KMS-11 (cell line): Measurements from ENCODE around the gene MRPL23.

Experiments
- H2AFZ ChIP-seq: fragments of 200-600 bp; sonication (generic); 2 replicates; pipeline ENCODE4 v1.6.1; 2016; ENCODE audit warnings: antibody characterized with exemption, mixed run types, low read depth
- H3K27ac ChIP-seq: fragments of 200-600 bp; sonication (generic); 2 replicates; pipeline ENCODE4 v1.6.1; 2016; ENCODE audit warnings: mild to moderate bottlenecking, mixed run types
- H3K27me3 ChIP-seq: fragments of 200-600 bp; sonication (generic); 2 replicates; pipeline ENCODE4 v1.6.1; 2017; ENCODE audit warnings: mild to moderate bottlenecking, low read depth, mixed run types, moderate library complexity; ENCODE audit not compliant: insufficient read depth
- H3K36me3 ChIP-seq: fragments of 200-600 bp; sonication (generic); 2 replicates; pipeline ENCODE4 v1.6.1; 2017; ENCODE audit warnings: mild to moderate bottlenecking, mixed run types; ENCODE audit not compliant: insufficient read depth
- H3K4me1 ChIP-seq: fragments of 200-600 bp; sonication (generic); 2 replicates; pipeline ENCODE4 v1.6.1; 2016; ENCODE audit warnings: mild to moderate bottlenecking, low read depth, mixed run types; ENCODE audit not compliant: poor library complexity, severe bottlenecking
- H3K4me2 ChIP-seq: fragments of 200-600 bp; sonication (generic); 2 replicates; pipeline ENCODE4 v1.7.0; 2016; ENCODE audit warnings: mild to moderate bottlenecking, mixed run types
- H3K4me3 ChIP-seq: fragments of 200-600 bp; sonication (generic); IDR thresholded peaks from 2 replicates; pipeline ENCODE4 v1.6.1; 2017; ENCODE audit warnings: low read depth, low read length, mixed read lengths; ENCODE audit not compliant: insufficient read depth
- H3K79me2 ChIP-seq: fragments of 200-600 bp; sonication (generic); 2 replicates; pipeline ENCODE4 v1.6.1; 2016; ENCODE audit warnings: low read depth, mixed run types; ENCODE audit not compliant: insufficient read depth
- H3K9ac ChIP-seq: fragments of 200-600 bp; sonication (generic); 2 replicates; pipeline ENCODE4 v1.6.1; 2016; ENCODE audit warnings: mild to moderate bottlenecking, mixed run types
- H4K20me1 ChIP-seq: fragments of 200-600 bp; sonication (generic); 2 replicates; pipeline ENCODE4 v1.6.1; 2016; ENCODE audit warnings: mild to moderate bottlenecking, mixed run types; ENCODE audit not compliant: insufficient read depth
- CTCF ChIP-seq: fragments of 200-600 bp; sonication (generic); conservative IDR thresholded peaks from 2 replicates; pipeline ENCODE4 v1.6.1; 2017; ENCODE audit warnings: low read depth, mild to moderate bottlenecking, antibody characterized with exemption, low read length, moderate library complexity, mixed read lengths

The MRPL23 gene

GRCh38 chr11:1932105-1932480 is 15.0 kb upstream of the MRPL23 start:
- Histone ChIP-seq H3K4me2 (no peak overlapping the region), H3K4me3 (no peak overlapping the region), H3K79me2 (no peaks in the 10 kb centered on the region)

GRCh38 chr11:1932681-1933080 is 14.5 kb upstream of the MRPL23 start:
- no peaks in the 10 kb centered on the region for H4K20me1 ChIP-seq
- no peak overlapping the region for H3K9ac ChIP-seq
- H3K4me2 ChIP-seq: no peak overlapping the region
- H3K36me3 ChIP-seq: no peaks in the 10 kb centered on the region
- H3K4me3 ChIP-seq: no peak overlapping the region
- H2AFZ ChIP-seq: no peak overlapping the region
- no peak for TF ChIP-seq CTCF
- H3K27ac ChIP-seq: no peak overlapping the region
- H3K27me3 ChIP-seq: peaks cover 90% of the 10 kb centered on the region
- no peaks in the 10 kb centered on the region for H3K4me1 ChIP-seq
- no peaks in the 10 kb centered on the region for H3K79me2 ChIP-seq

More at GRCh38 chr11:1932105-1932480, 15.0 kb upstream of the MRPL23 start:
- Histone ChIP-seq H3K27me3 (peaks cover 90% of the 10 kb centered on the region), H3K9ac (no peak overlapping the region), H2AFZ (no peak overlapping the region), H3K27ac (no peak overlapping the region), H3K4me1 (no peaks in the 10 kb centered on the region), H4K20me1 (no peaks in the 10 kb centered on the region), H3K36me3 (no peaks in the 10 kb centered on the region)
- no peak for TF ChIP-seq CTCF

- Histone ChIP-seq H3K27ac (no peak overlapping the region), H3K9ac (no peak overlapping the region), H3K4me3 (no peak overlapping the region), H3K4me1 (no peaks in the 10 kb centered on the region), H3K4me2 (no peak overlapping the region), H3K79me2 (no peaks in the 10 kb centered on the region), H2AFZ (no peak overlapping the region), H3K27me3 (peaks cover 89% of the 10 kb centered on the region), H4K20me1 (no peaks in the 10 kb centered on the region), H3K36me3 (no peaks in the 10 kb centered on the region)
- TF ChIP-seq CTCF: no peak
Observed at GRCh38 chr11:1933416-1934334, 13.5 kb upstream of the MRPL23 start.

- no peak overlapping the region for H2AFZ ChIP-seq
- no peak overlapping the region for H3K4me2 ChIP-seq
- peaks cover 86% of the 10 kb centered on the region for H3K27me3 ChIP-seq
- no peak for TF ChIP-seq CTCF
- no peaks in the 10 kb centered on the region for H3K36me3 ChIP-seq
- no peaks in the 10 kb centered on the region for H4K20me1 ChIP-seq
- H3K27ac ChIP-seq: no peak overlapping the region
- no peak overlapping the region for H3K9ac ChIP-seq
- H3K79me2 ChIP-seq: no peaks in the 10 kb centered on the region
- no peaks in the 10 kb centered on the region for H3K4me1 ChIP-seq
- no peak overlapping the region for H3K4me3 ChIP-seq
Observed at GRCh38 chr11:1934335-1935155, 12.6 kb upstream of the MRPL23 start.
